Thyroid gland (tissue), 4 donors: Measurements from ENCODE around the gene TMEM242.

Experiments
- CTCF ChIP-seq, 6 experiments: fragments of 200-600 bp in 3 of 6; fragments of 450-650 bp in 3 of 6; sonication (generic) in 3 of 6; IDR thresholded peaks; one replicate each; pipeline ENCODE4 v1.5.1; 2016 to 2019; ENCODE audit warnings: antibody characterized with exemption in 6 of 6, mild to moderate bottlenecking in 2 of 6, inconsistent platforms in 1 of 6, moderate library complexity in 1 of 6
- POLR2A ChIP-seq, 2 donors: fragments of 450-650 bp; IDR thresholded peaks; one replicate each; pipeline ENCODE4 v1.6.1; 2017; ENCODE audit warnings: antibody characterized with exemption in 2 of 2, mild to moderate bottlenecking in 2 of 2, moderate library complexity in 1 of 2

DNA sequence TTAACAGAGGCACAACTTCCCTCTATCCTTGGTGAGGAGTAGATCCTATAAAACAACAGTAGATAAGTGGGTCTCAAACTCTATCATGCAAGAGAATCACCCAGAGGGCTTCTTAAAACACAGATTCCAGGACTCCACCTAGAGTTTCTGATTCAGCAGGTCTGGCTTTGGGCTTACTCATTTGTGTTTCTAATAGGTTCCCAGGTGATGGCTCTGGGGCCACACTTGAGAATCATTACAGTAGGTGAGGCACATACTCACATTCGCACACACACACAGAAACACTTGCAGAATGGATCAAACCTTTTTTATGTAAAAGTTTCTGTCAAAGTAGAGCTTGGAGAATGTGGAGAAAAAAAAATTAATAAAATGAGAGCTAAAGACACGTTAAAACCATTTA lies 52.4 kb downstream of the TMEM242 start:
- TF ChIP-seq CTCF (IDR thresholded peaks at IDR 0.05) (no peak), POLR2A (IDR thresholded peaks at IDR 0.05) (no peak)
